HG02642 (cell line): ENCODE measurements around the gene KRTAP5-3.

Experiments
- ATAC-seq: cut with Tn5 transposase; IDR thresholded peaks from one replicate; pipeline ENCODE4 v1.9.1; 2021; ENCODE audit warnings: mild to moderate bottlenecking; ENCODE audit not compliant: unreplicated experiment, poor library complexity

KRTAP5-3 gene

DNA sequence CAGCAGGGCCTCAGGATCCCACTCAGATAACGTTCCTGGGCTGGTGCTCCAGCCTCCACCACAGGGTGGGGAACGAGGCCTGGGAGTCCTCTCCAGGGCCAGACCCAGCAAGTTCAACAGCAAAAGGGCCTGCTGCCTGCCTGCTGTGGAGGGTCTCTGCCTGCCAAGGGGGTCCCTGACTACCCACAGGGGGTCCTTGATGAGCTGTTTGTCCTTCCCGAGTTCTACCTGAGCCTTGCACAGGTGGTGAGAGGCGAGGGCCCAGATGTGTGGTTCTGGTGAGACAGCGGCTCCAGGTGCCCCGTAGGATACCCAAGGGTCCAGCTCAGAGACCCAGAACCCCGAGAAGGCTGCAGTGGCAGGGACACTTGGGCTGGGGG is 40.6 kb downstream of the KRTAP5-3 start:
- no peak for ATAC-seq

DNA sequence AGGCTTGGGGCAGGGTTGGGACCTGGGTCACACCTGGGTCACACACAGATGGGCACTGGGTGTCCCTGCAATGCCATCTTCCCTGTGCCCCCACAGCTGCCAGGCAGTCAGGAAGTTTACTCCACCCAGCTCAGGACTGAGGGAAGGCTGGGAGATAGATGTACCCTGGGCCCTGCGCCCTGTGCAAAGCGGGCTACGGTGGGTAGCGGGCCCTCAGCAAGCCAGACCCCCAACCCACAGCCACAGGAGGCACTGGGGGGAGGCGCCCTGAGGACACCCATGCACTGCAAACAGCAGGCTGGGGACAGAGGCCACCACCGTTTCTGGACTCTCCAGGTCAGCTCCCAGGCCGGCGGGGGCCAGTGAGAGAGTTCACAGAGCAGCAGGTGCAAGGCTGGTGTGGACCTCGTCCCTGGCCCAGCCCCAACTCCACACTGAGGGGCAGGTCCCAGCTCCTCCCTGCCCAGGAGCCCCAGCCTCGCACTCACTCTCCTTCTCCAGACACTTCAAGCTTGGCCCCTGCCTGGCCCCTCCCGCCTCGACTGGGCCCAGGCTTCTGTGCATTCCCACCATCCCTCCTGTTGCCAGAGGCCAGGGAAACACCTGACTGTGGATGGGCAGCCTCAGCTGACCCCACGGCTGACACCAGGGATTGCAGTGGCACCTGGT is 41.1 kb downstream of the KRTAP5-3 start:
- ATAC-seq, result no peak

GRCh38 chr11:1566381-1567051 is 41.7 kb downstream of the KRTAP5-3 start:
- no peak for ATAC-seq

DNA sequence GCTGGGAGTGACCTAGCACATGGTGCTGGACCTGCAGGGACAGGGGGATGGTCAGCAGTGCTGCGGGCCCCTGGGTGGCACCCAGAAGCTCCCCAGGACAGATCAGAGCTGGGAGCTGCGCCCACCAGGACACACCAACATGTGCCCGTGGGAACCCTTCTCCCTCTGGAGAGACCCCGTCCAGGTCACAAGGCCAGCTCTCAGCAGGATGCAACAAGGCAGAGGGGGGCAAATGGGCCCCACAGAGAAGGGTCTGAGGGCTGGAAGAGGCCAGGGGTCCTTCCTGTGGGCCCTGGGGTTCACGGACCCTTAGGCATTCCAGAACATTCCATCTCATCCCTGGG is 42.4 kb downstream of the KRTAP5-3 start:
- no peak for ATAC-seq

DNA sequence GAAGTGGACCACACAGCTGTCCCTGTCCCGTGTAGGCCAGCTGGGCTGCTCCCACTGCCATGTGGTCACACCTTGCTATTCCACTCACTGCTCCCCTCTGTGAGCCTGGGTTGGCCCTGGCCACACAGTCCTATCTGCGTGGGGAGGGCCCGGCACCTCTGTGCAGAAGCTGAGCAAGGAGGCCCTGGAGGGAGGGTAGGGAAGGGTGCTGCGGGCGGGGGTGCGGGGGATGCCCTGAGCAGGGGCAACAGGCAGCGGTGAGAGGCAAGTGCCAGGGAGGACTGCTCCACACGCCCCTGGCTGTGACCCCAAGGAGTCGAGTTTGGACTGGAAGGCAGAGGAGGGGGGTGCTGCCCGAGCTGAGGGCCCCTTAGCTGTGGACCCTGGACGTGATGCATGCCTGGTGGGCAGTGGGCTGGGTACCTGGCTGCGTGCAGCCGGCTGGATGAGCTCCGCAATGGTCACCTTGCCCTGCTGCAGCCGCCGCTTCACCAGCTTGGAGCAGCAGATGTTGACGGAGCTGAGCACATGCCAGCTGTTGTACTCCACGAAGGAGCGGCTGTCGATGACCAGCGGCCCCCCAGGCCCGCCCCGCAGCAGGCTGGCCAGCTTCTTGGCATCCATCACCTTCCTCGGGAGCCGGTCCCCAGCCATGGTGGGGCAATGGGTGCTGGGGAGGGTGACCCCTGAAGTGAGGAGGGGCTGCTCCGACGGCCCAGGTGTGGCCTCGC is 42.9 kb downstream of the KRTAP5-3 start:
- ATAC-seq, result no peak

DNA sequence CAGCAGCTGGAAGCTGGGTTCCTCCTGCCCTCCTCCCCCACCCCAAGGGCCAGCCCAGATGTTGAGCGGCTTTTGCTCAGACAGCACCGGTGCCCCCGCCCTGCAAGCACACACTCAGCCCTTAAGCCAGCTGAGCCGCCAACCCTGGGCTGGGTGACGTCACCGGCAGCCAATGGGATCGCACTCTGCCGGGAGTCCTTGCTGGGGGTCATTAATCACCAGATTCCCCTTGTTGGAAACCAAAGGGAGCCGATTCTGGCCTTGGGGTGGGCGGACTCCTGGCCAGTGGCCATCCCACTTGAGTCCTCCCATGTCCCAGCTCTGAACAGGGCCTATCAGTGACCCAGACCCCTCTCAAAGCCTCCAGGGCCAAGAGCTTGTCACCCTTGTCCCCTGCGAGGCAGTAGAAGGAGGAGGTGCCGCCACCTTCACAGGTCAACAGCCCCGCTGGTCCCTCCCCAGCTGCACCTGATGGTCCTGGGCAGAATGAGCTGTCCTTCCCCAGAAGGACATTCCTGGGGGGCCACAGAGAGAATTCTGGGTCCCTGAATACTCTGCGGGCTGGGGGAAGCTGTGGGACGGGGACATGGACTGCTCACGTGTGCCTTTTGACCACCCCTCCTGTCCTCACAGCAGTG is 43.6 kb downstream of the KRTAP5-3 start:
- ATAC-seq, result no peak

DNA sequence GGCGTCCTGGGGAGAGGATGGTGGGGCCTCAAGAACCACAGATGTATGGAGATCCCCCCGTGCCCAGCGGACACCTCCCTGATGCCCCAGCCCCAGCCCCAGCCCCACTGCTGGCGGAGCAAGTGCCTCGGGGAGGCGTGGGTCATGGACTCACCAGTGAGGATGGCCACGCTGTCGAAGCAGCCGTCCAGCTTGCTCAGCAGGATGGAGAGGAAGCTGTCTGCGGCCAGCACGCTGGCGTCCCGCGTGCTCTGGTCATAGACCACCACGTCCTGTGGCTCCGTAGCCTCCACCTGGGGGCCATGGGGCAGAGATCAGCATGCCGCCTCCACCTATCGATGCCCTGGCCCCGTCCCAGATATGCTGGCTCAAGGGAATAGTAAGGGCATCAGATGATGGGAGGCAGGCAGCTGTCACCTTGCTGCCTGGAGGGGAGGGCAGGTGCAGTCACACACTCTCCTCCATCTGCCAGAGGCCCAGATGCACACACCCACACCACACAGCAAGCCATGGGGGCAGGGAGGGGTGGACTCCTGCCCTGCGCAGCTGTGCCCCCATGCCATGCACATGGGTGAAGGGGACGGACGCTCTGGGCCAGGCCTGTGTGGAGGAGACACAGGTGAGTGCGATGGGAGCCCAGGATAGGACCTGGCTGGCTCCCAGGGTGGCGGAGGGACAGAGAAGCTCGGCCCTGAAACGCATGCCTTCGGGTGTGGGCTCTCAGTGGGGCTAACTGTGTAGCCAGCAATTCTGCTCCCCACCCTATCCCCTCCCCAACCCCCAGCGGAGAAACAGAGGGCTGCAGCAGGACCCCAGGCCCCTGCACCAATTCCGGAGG is 44.3 kb downstream of the KRTAP5-3 start:
- no peak for ATAC-seq

- ATAC-seq, result no peak
Observed at GRCh38 chr11:1563149-1563638, 45.1 kb downstream of the KRTAP5-3 start.

- no peak for ATAC-seq
Observed at GRCh38 chr11:1562469-1563148, 45.7 kb downstream of the KRTAP5-3 start.

- ATAC-seq, result no peak
Observed at GRCh38 chr11:1561955-1562354, 46.3 kb downstream of the KRTAP5-3 start.

DNA sequence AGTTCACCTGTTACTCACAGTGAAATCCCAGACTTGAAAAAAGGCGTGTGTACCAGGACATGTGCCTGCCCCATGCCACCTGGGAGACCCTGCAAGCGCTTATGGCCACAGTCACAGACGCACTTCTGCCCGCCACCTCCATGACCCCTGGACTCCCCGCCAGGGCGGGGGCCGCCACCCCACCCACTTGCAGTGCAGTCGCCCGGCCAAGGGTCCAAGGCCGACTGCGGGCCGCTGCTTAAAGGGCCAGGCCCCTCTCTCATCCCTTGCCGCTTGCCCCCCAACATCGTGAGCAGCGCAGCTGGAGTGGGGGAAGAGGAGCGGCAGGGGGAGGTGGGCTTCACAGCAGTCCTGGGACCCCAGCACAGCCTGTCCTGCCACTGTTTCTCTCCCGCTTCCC is 47.0 kb downstream of the KRTAP5-3 start:
- no peak for ATAC-seq

GRCh38 chr11:1560649-1561251 is 47.5 kb downstream of the KRTAP5-3 start:
- no peak for ATAC-seq

DNA sequence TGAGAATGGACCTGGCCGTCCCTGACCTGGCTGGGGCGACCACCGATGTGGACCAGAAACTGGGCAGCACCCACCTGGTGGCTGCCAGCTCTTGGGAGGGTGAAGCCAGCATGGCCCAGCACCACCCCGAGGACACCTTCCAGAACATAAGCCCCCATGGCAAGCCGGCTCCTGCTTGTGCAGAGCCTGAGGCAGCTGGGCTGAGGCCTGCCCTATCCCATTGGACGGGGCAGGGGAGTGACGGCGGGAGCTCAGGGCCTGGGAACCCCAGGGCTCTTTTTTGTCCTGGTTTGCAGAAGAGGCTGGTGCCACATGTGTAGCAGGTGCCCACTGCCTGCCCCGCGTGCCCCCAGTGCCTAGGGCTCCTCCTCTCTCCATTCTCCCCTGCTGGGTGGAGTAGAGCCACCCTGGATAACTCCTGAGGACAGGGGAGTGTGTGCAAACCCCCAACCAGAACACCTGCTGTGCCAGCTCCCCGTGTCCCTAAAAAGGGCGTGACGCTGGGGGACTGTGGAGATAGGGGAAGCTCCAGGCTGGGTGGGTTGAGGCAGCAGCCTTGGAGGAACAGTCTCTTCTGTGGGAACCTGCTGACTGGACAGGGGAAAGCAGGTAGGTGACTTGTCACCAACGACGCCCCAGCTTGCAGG is 48.1 kb downstream of the KRTAP5-3 start:
- ATAC-seq, result no peak

GRCh38 chr11:1559111-1559951 is 48.9 kb downstream of the KRTAP5-3 start:
- no peak for ATAC-seq

DNA sequence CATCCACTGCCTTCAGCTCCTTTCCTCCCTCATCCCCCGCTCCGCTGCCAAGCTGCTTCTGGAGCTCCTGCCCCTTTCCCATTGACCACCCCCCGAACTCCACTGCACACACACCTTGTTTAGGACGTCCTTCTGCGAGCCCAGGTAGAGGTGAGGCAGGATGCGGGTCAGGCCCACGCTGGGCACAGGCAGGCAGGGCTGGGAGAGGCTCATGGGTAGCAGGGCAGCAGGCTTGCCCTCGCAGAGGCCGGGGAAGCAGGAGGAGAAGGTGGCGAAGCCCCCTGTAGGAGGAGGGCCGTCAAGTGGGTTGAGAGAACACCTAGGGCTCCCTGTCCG is 49.5 kb downstream of the KRTAP5-3 start:
- no peak for ATAC-seq

GRCh38 chr11:1557904-1558774 is 50.1 kb downstream of the KRTAP5-3 start:
- no peak for ATAC-seq
